ENCODE results near the gene TBCD.

DNA sequence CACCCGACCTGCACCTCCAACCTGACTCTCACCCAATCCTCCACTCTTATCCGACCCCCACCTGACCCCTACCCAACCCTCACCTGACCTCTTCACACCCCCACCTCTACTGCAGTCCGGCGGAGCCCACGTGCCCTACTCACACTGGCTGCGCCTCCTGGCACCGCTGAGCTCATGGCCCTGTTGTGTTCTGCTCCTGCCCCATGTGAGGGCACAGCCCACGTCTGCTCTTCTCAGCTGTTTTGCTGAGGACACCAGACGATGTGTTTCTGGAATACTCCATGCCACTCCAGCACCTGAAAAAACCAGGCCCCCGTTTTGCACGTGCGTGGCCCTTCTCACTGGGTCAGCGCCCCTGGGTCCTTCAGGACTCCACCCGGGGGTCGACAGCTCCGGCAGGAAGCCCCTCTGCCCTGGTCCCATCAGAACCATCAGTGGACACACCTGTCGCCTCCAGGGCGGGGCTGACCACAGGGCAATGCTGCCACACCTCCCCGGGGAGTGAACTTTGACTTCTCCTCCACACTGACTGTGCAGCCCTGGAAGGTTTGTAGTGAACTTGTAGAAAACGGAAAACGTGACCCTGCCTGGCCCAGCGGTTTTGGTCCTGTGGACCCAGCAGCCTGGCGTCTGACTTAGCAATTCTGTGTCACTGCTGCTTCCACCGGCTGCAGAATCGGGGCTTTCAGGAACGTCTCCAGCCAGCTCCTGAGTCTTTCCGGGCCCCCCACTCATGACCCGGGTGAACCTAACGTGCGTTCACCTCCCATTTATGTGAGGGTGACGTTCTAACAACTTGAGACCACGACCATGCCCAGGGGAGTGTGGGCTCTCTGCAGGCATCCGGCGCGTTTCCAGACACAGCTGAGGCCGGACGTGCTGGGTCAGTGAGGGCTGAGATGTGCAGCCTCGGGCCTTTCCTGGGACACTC lies 47.7 kb upstream of the TBCD start:
- TF ChIP-seq, protein P1, sequence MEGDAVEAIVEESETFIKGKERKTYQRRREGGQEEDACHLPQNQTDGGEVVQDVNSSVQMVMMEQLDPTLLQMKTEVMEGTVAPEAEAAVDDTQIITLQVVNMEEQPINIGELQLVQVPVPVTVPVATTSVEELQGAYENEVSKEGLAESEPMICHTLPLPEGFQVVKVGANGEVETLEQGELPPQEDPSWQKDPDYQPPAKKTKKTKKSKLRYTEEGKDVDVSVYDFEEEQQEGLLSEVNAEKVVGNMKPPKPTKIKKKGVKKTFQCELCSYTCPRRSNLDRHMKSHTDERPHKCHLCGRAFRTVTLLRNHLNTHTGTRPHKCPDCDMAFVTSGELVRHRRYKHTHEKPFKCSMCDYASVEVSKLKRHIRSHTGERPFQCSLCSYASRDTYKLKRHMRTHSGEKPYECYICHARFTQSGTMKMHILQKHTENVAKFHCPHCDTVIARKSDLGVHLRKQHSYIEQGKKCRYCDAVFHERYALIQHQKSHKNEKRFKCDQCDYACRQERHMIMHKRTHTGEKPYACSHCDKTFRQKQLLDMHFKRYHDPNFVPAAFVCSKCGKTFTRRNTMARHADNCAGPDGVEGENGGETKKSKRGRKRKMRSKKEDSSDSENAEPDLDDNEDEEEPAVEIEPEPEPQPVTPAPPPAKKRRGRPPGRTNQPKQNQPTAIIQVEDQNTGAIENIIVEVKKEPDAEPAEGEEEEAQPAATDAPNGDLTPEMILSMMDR (IDR thresholded peaks at IDR 0.05) = no peak
- TF ChIP-seq POLR2A (IDR thresholded peaks at IDR 0.05) (no peak), POLR2AphosphoS5 (IDR thresholded peaks at IDR 0.05) (no peak)

Measured in breast epithelium (tissue), 3 donors.